Epithelial cell of proximal tubule (primary cell): ENCODE data around the gene CEND1. TPM values are rescaled to one million over a fixed set of nuclear protein-coding genes. Genes with fewer than 3 reads are reported as not detected.

ENCODE experiments used
- DNase-seq: peaks from one replicate; pipeline ENCODE4 v3.0.0-alpha.2; 2011; ENCODE audit warnings: low read depth
- H3K4me3 ChIP-seq: 2 replicates; pipeline ENCODE4 v1.5.1; 2011; ENCODE audit warnings: low read depth, mild to moderate bottlenecking, low read length
- CTCF ChIP-seq: conservative IDR thresholded peaks from 2 replicates; pipeline ENCODE4 v1.5.1; 2012; ENCODE audit warnings: low read depth, mild to moderate bottlenecking, low read length
- total RNA-seq: library from RNA; depleted of rRNA; stranded (reverse); fragments of >200 nt; gene quantifications from 2 replicates; pipeline ENCODE4 v1.2.3, GENCODE V29; 2015

Gene CEND1
- total RNA-seq, 1 donor from 2014 or later, result not detected

DNA sequence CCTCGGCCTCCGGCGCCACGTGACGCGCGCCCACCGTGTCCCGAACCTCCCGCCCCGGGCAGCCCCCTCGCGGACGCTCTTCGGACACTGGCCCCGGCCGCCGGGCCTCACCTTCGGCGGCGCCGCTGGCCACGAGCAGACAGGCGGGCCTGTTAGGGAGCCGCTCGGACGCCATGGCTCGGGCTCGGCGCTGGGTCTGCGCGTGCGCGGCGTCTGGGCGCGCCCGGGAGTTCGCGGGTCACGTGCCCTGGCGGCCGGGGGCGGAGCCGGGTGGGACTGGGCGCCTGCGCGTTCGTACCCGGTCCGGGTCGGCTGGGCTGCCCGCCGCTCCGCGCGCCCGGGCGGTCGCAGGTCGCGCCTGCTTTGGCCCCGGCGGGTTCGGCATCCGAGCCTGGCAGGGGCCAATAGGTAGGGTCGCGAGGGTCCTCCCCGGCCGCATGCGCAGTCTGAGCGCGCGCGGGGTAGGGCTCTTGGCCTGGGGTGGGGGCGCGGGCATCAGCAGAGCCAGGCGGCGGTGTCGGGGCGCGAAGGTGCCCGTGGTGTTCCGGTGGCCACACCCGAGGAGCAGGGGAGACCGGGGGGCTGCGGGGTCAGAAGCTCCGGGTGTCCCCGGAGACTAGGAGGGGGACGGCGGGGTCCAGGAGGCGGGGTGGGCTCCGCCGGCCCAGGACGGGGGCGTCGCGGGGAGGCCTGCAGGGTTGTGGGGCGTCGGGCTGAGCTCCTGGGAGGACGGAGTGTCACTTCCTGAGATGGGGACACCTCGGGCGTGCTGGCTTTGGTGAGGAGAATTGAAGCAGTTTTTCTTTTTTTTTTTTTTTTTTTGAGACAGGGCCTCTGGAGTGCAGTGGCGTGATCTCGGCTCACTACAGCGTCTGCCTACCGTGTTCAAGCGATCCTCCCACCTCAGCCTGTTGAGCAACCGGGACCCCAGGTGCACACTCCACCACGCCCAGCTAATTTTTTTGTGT, 12.3 kb downstream of the CEND1 start, which contains the start of gene GATD1:
Gene GATD1, minus strand, starts transcription at position 200 of the 968 bp plus-strand sequence. Its CDS starts 25 bp downstream, at position 175.
- no peak for DNase-seq
- peak within 1 kb of the TSS; percentile 79 for H3K4me3 ChIP-seq
- TF ChIP-seq CTCF, result no peak

DNA sequence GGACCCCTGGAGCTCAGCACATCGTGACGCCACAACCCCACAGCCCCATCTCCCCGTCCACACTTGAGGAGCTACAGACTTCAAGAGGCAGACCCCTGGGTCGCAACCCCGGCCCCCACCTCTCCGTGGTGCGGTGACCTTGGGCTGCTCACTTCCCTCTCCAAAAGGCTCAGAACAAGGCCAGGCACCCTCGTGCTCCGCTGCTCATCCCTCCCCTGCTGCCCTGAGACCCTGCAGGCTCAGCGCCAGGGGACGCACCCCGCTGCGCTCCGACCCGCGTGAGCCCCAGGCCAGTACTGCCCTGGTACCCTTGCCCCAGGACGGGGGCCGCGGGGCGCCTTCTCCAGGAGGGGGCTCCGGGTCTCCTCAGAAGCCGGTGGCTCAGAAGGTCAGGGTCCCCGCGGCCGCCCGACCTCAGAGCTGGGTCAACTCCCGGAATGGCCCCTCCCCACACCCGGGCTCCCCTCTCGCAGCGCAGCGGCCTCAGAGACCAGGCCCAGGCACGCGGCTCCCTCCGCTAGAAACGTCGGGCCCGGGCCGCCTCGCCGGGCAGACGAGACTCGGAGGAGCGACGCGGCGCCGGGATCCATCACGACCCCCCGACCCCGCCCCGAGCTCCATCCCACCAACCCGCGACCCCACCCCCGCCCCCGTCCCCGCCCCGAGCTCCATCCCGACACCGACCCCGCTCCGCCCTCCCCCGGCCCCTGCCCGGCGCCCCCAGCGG, 13.2 kb downstream of the CEND1 start:
- H3K4me3 ChIP-seq, result peak overlapping the region; percentile 79
- DNase-seq, result no peak

GRCh38 chr11:776263-776560, 13.7 kb downstream of the CEND1 start:
- peak overlapping the region; percentile 79 for H3K4me3 ChIP-seq
- no peak for DNase-seq
- no peak for TF ChIP-seq CTCF

More for the DNA sequence above, 13.2 kb downstream of the CEND1 start:
- TF ChIP-seq CTCF, result no peak

DNA sequence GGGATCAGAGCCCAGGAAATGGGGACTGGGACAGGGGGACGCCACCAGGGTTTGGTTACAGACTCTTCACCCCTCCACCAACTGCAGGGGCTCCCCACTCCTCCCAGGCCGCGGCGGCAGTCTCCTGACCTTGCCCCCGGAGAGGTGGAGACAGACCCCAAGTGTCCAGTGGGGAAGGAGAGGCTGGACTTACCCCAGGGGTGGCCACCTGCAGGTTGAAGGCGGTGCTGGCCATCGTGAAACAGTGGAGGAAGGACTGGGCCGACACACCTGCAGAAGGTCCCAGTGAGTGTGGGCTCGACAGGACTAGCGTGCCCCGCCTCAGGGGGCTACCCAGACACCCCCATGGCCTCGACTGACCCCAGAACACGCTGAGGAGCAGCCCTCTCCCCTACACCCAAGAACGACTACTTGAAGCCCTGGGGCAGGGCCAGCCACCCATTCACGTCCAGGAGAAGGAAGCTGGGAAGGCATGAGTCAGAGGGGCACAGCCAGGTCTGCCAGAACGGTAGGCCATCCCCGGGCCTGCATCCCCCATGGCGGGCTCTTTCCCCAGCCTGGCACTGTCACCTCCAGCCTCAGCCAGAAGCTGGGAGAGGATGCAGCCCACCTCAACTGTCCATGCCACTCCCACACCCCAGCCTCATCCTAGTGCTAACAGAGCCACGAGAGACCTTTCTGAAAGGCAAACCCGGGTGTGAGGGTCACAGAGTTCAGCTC, 14.9 kb downstream of the CEND1 start:
- H3K4me3 ChIP-seq, result peak overlapping the region; percentile 79
- TF ChIP-seq CTCF, result peak; percentile 9
- DNase-seq, result no peak

GRCh38 chr11:773830-774229, 16.1 kb downstream of the CEND1 start:
- no peak overlapping the region for H3K4me3 ChIP-seq
- no peak for TF ChIP-seq CTCF
- DNase-seq, result no peak

DNA sequence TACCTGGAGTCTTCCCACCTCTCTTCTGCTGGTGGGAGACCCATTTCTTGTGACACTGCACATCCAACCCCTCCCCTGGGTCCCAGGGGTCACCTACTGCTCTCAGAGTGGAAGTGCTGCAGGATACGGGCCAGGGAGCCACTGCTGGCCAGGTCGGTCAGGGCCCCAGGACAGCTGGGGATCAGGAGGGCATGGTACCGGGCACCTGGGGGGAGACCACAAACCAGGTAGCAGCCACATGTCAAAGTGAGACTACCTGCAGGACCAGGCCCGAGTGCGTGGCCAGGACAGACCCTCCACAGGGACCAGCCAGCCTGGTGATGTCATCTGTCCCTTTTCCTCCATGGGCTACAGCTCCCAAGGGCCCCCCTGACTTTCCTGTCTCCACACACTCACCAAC, 16.5 kb downstream of the CEND1 start:
- no peak for TF ChIP-seq CTCF
- no peak for DNase-seq
- no peak overlapping the region for H3K4me3 ChIP-seq
